ENCODE results near the gene COX7A1. TPM values are rescaled to one million over a fixed set of nuclear protein-coding genes. Genes with fewer than 3 reads are reported as not detected.
"Not testable (repeated sequence)": the region's sequence is repeated elsewhere in the genome, so short reads cannot be mapped to it uniquely, and the experiment has no call there.

COX7A1 gene
- total RNA-seq, 1 donor from 2014 or later, result 3.5 TPM

- ATAC-seq, result peak; percentile 76
Observed at GRCh38 chr19:36141039-36141927, 11.0 kb downstream of the COX7A1 start.

- ATAC-seq, result peak; percentile 2
Observed at GRCh38 chr19:36140304-36141038, 11.8 kb downstream of the COX7A1 start.

- peak; percentile 74 for ATAC-seq
Observed at GRCh38 chr19:36139473-36140303, 12.6 kb downstream of the COX7A1 start, which contains the start of gene CAPNS1. Gene CAPNS1 (plus strand): TSS chr19:36140066. CDS start chr19:36141012, 946 bp downstream.

- no peak for ATAC-seq
Observed at GRCh38 chr19:36139120-36139472, 13.2 kb downstream of the COX7A1 start.

- ATAC-seq, result peak; percentile 69
Observed at GRCh38 chr19:36136964-36137686, 15.1 kb downstream of the COX7A1 start.

GRCh38 chr19:36134867-36135266 lies 17.4 kb downstream of the COX7A1 start:
- ATAC-seq, result not testable (repeated sequence)

- not testable (repeated sequence) for ATAC-seq
Observed at GRCh38 chr19:36131221-36131620, 21.0 kb downstream of the COX7A1 start.

GRCh38 chr19:36128392-36128736 lies 23.9 kb downstream of the COX7A1 start:
- peak; percentile 16 for ATAC-seq

GRCh38 chr19:36125557-36125956 lies 26.7 kb downstream of the COX7A1 start:
- ATAC-seq, result no peak

- no peak for ATAC-seq
Observed at GRCh38 chr19:36121486-36122124, 30.6 kb downstream of the COX7A1 start.

GRCh38 chr19:36120984-36121358 lies 31.3 kb downstream of the COX7A1 start:
- ATAC-seq, result no peak

- no peak for ATAC-seq
Observed at GRCh38 chr19:36120092-36120983, 31.9 kb downstream of the COX7A1 start.

GRCh38 chr19:36116344-36116637 lies 36.0 kb downstream of the COX7A1 start:
- ATAC-seq, result no peak

GRCh38 chr19:36115453-36116343 lies 36.5 kb downstream of the COX7A1 start, which contains the start of gene TBCB:
Gene TBCB (plus strand): TSS chr19:36115468. CDS start chr19:36115561, 93 bp downstream.
- ATAC-seq, result peak; percentile 70

GRCh38 chr19:36114721-36115452 lies 37.4 kb downstream of the COX7A1 start, which contains the start of gene POLR2I:
Gene POLR2I (minus strand): TSS chr19:36114875. CDS start chr19:36114856, 19 bp downstream.
- ATAC-seq, result peak; percentile 94

- ATAC-seq, result peak; percentile 10
Observed at GRCh38 chr19:36113894-36114720, 38.1 kb downstream of the COX7A1 start.

GRCh38 chr19:36113425-36113824 lies 38.8 kb downstream of the COX7A1 start:
- ATAC-seq, result no peak

GRCh38 chr19:36112678-36113077 lies 39.6 kb downstream of the COX7A1 start:
- no peak for ATAC-seq

All from esophagus mucosa (tissue), 1 donor.